D721Med (cell line): ENCODE results near the gene YWHAE.
"Not testable (repeated sequence)": the region's sequence is repeated elsewhere in the genome, so short reads cannot be mapped to it uniquely, and the experiment has no call there.

ENCODE experiments used
- DNase-seq: peaks from one replicate; pipeline ENCODE4 v3.0.0; 2011; ENCODE audit warnings: low spot score; ENCODE audit not compliant: insufficient read length
- FAIRE-seq: peaks from 2 replicates; lab custom pipeline; 2011; peaks lifted over from hg19 to GRCh38; lab: Jason Lieb, UNC
- TF ChIP-seq, protein P1 (sequence below): IDR thresholded peaks from 2 replicates; pipeline ENCODE4 v1.5.1; 2012; ENCODE audit warnings: mild to moderate bottlenecking, control low read depth; ENCODE audit not compliant: insufficient read depth; ENCODE audit errors: missing control alignments

The YWHAE gene

DNA sequence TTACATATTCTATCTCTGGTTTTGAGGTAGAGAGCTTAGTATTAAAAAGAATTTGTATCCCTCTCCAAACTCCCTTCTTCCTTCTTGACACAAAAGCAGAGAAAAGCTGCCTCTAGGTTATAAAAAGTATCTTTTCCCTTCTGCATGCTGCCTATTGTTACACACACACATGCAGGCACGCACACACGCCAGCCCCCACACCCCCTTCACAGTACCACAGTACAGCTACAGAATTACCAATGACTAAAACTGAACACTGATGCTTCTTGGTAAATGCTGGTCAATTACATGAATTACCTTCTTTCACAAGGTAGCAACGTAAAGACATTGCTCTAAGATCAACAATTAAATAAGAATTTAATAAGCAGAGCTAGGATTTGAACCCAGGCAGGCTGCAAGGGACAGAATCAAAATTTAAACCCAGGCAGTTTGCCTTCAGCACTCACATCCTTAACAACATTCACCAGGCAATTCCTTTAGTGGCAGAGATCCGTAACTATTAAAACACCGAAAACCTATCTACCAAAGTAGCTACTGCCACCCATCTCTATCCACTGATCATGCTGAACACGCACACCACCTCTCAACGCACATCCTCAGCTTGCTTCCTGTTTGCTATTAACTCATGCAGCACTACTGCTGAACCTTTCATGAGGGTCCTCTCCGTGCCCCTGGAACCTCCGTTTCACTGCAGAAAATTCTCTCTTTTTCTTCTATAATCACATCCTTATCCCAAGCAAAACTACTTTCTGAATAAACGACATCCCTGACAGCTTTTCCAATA is 37.8 kb downstream of the YWHAE start:
- DNase-seq (no peak), FAIRE-seq (no peak)
- TF ChIP-seq, protein P1, sequence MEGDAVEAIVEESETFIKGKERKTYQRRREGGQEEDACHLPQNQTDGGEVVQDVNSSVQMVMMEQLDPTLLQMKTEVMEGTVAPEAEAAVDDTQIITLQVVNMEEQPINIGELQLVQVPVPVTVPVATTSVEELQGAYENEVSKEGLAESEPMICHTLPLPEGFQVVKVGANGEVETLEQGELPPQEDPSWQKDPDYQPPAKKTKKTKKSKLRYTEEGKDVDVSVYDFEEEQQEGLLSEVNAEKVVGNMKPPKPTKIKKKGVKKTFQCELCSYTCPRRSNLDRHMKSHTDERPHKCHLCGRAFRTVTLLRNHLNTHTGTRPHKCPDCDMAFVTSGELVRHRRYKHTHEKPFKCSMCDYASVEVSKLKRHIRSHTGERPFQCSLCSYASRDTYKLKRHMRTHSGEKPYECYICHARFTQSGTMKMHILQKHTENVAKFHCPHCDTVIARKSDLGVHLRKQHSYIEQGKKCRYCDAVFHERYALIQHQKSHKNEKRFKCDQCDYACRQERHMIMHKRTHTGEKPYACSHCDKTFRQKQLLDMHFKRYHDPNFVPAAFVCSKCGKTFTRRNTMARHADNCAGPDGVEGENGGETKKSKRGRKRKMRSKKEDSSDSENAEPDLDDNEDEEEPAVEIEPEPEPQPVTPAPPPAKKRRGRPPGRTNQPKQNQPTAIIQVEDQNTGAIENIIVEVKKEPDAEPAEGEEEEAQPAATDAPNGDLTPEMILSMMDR, result no peak

DNA sequence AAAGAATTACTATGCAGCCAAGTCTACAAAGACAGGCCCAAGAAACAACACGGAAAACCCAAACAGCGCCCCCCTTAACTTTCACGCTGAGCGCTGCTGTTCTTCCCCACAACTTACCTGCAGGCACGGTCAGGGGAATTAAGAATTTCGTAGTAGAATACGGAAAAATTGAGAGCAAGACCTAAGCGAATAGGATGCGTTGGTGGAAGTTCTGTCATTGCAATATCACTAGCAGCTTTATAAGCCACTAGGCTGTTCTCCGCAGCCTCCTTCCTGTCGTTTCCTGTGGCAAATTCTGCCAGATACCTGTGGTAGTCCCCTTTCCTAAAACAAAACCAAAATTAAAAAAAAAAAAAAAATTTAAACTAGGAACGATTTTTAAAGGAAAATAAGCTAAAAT is 39.0 kb downstream of the YWHAE start:
- FAIRE-seq, result no peak
- no peak for DNase-seq
- TF ChIP-seq, protein P1, result no peak

DNA sequence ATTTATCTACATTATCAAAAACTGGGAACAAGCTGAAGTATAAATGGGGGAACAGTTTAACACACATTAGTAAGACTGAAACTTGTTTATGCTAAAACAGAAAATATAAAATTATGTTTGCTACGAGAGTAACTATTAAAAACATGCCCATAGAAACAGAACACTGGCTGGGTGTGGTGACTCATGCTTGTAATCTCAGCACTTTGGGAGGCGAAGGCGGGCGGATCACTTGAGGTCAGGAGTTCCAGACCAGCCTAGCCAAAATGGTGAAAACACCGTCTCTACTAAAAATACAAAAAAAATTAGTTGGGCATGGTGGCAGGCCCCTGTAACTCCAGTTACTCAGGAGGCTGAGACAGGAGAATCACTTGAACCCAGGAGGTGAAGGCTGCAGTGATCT is 39.7 kb downstream of the YWHAE start:
- FAIRE-seq, DNase-seq: not testable (repeated sequence)

DNA sequence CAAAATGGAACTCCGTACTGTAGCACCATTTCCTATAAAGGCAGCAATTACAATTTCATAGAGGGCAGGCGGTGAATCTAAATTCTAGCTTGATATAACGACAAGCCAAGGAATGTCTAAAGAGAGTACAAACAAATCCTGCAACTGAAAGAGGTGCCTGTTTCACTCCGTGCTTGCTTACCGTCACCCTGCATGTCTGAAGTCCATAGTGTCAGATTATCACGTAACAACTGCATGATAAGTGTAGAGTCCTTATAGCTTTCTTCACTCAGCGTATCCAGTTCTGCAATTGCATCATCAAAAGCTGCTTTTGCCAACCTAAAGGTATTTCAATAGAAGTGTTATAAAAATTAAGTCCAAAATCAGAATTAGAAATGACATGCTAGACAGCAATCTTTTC is 46.0 kb downstream of the YWHAE start:
- DNase-seq, result no peak
- FAIRE-seq, result no peak
- TF ChIP-seq, protein P1, result no peak

DNA sequence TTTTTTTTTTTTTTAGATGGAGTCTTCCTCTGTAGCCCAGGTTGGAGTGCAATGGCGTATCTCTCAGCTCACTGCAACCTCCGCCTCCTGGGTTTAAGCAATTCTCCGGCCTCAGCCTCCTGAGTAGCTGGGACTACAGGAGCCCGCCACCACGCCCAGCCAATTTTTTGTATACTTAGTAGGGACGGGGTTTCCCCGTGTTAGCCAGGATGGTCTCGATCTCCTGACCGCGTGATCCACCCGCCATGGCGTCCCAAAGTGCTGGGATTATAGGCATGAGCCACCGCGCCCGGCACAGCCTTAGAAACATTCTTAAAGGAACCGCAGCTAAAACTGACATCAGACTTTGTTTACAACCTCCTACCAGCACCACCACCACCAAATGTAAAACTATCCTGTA is 47.5 kb downstream of the YWHAE start:
- not testable (repeated sequence) for FAIRE-seq, DNase-seq

DNA sequence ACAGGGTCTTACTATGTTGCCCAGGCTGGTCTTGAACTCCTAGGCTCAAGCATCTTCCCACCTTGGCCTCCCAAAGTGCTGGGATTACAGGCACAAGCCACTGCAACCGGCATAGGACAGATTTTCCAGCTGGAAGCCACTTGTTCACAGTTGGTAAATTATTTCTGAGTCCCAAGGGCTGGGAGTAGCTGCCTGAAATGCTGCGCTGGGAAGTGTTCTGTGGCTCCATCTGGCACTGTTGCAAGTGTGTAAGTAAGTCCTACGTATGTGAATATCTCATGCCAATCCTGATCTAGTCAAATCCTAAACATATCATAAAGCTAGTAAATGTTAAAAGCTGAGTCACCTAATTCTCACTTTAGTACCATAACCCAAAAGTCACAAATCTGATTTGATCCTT is 48.1 kb downstream of the YWHAE start:
- TF ChIP-seq, protein P1, result no peak
- FAIRE-seq (no peak), DNase-seq (no peak)

DNA sequence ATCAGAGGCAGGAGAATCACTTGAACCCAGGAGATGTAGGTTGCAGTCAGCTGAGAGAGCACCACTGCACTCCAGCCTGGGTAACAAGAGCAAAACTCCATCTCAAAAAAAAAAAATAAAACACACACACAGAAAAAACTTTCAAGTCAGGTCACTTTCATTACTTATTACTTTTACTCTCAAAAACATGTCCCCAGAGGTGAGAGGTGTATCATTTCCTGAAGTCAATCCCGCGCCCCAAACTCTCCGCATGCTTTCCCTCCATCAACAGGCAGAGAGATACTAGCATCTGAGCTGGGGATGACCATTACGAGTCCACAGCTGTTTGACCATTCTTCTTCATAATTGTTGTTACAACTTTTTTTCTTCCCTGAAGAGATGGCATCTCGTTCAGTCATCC is 48.7 kb downstream of the YWHAE start:
- no peak for DNase-seq
- TF ChIP-seq, protein P1, result no peak
- no peak for FAIRE-seq

DNA sequence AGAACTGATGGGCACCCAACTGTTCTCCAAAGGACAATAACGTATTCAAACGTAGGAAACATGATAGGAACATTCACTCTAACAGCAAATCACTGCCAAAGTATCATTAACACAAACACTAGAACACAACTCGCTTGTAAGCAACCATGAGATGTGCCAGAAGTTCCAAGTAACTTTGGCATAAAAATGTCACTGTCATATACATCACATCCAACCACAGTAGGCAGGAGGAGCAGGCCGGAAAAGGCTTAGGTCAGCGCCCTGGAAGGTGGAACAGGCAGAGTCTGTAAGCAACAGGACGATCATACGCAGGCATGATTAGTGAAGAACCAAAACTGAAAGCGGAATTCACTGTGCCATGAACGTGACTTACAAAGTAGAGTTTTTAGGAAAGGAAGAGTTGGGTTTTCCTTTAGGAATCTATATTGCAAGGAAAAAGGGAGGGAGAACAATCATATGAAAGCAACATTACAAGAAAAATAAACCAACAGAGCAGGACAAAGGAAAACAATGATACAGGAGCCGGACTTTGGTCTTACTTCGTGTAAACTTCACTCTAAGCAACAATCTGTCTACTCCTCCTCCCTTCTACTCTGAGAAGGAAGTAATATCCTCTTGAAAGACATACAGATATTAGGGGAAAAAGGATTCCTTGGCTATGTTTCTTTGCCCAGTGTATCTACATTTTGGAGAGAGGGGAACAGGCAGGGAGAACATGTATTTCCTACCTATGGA is 52.3 kb downstream of the YWHAE start:
- FAIRE-seq (no peak), DNase-seq (no peak)
- TF ChIP-seq, protein P1, result no peak
